Neural cell (in vitro differentiated cells): Measurements from ENCODE around the gene PTGR3. TPM values are rescaled to one million over a fixed set of nuclear protein-coding genes. Genes with fewer than 3 reads are reported as not detected.

Experiments used
- H2AFZ ChIP-seq: fragments of 200-600, 300-800 bp; sonication (generic), shearing (Covaris generic); 2 replicates; pipeline ENCODE4 v1.6.0; 2014; ENCODE audit warnings: low read depth, mild to moderate bottlenecking, antibody characterized with exemption, low read length, moderate library complexity
- H3F3A ChIP-seq: fragments of 200-600 bp; shearing (Covaris generic); 2 replicates; pipeline ENCODE4 v1.6.1; 2016; ENCODE audit warnings: mild to moderate bottlenecking, moderate library complexity, mixed read lengths, antibody characterized with exemption, low read length; ENCODE audit not compliant: insufficient read depth, poor library complexity, severe bottlenecking
- H3K27ac ChIP-seq: fragments of 200-600, 300-800 bp; sonication (generic), shearing (Covaris generic); 2 replicates; pipeline ENCODE4 v1.5.1; 2014; ENCODE audit warnings: mild to moderate bottlenecking, low read length, moderate library complexity
- H3K27me3 ChIP-seq: fragments of 300-800, 200-600 bp; sonication (generic), shearing (Covaris generic); 2 replicates; pipeline ENCODE4 v1.6.0; 2014; ENCODE audit warnings: mild to moderate bottlenecking, low read depth, low read length, moderate library complexity; ENCODE audit not compliant: insufficient read depth
- H3K36me3 ChIP-seq: fragments of 300-800, 200-600 bp; sonication (generic), shearing (Covaris generic); 2 replicates; pipeline ENCODE4 v1.5.1; 2014; ENCODE audit warnings: mild to moderate bottlenecking, antibody characterized with exemption, low read length, moderate library complexity; ENCODE audit not compliant: insufficient read depth
- H3K4me2 ChIP-seq: fragments of 300-800, 200-600 bp; sonication (generic), shearing (Covaris generic); 2 replicates; pipeline ENCODE4 v1.6.0; 2014; ENCODE audit warnings: mild to moderate bottlenecking, low read length
- H3K4me3 ChIP-seq: fragments of 300-800, 200-600 bp; sonication (generic), shearing (Covaris generic); 2 replicates; pipeline ENCODE4 v1.5.1; 2014; ENCODE audit warnings: mild to moderate bottlenecking, low read length, moderate library complexity
- H3K79me2 ChIP-seq: fragments of 200-600 bp; shearing (Covaris generic); replicated peaks from 2 replicates; pipeline ENCODE4 v1.6.0; 2014; ENCODE audit warnings: mild to moderate bottlenecking, low read length, moderate library complexity; ENCODE audit not compliant: insufficient read depth
- H3K9ac ChIP-seq: fragments of 300-800, 200-600 bp; sonication (generic), shearing (Covaris generic); 2 replicates; pipeline ENCODE4 v1.6.1; 2016; ENCODE audit warnings: mild to moderate bottlenecking, low read length, mixed read lengths
- H3K9me2 ChIP-seq: fragments of 200-600 bp; shearing (Covaris generic); 2 replicates; pipeline ENCODE4 v1.6.1; 2016; ENCODE audit warnings: mild to moderate bottlenecking, low read length, mixed read lengths; ENCODE audit not compliant: insufficient read depth
- H3K9me3 ChIP-seq: fragments of 200-600, 300-800 bp; sonication (generic), shearing (Covaris generic); 2 replicates; pipeline ENCODE4 v1.6.1; 2016; ENCODE audit warnings: mild to moderate bottlenecking, mixed run types, low read length, moderate library complexity, mixed read lengths
- H4K20me1 ChIP-seq: fragments of 200-600 bp; shearing (Covaris generic); 2 replicates; pipeline ENCODE4 v1.6.1; 2016; ENCODE audit warnings: mild to moderate bottlenecking, mixed run types; ENCODE audit not compliant: insufficient read depth
- CTCF ChIP-seq: fragments of 450-650 bp; IDR thresholded peaks from 2 replicates; pipeline ENCODE4 v1.5.1; 2014; ENCODE audit warnings: antibody characterized with exemption, mild to moderate bottlenecking, moderate library complexity; ENCODE audit not compliant: poor library complexity, severe bottlenecking
- EP300 ChIP-seq: fragments of 450-650 bp; conservative IDR thresholded peaks from 2 replicates; pipeline ENCODE4 v1.6.1; 2014; ENCODE audit warnings: antibody characterized with exemption, mild to moderate bottlenecking, moderate library complexity; ENCODE audit not compliant: poor library complexity, severe bottlenecking
- EZH2 ChIP-seq: fragments of 200-600, 300-800 bp; shearing (Covaris generic), sonication (generic); IDR thresholded peaks from 2 replicates; pipeline ENCODE4 v1.6.1; 2014; ENCODE audit warnings: antibody characterized with exemption, low read length, borderline replicate concordance, mild to moderate bottlenecking; ENCODE audit not compliant: insufficient read depth, poor library complexity, severe bottlenecking
- MXI1 ChIP-seq: fragments of 450-650 bp; conservative IDR thresholded peaks from 2 replicates; pipeline ENCODE4 v1.6.1; 2014; ENCODE audit warnings: antibody characterized with exemption, mild to moderate bottlenecking; ENCODE audit not compliant: poor library complexity, severe bottlenecking
- POLR2AphosphoS5 ChIP-seq: IDR thresholded peaks from 2 replicates; pipeline ENCODE4 v1.6.1; 2012
- RAD21 ChIP-seq: fragments of 450-650 bp; conservative IDR thresholded peaks from 2 replicates; pipeline ENCODE4 v1.6.1; 2014; ENCODE audit warnings: antibody characterized with exemption, mild to moderate bottlenecking, moderate library complexity
- SMC3 ChIP-seq: fragments of 450-650 bp; conservative IDR thresholded peaks from 2 replicates; pipeline ENCODE4 v1.6.1; 2014; ENCODE audit warnings: antibody characterized with exemption, mild to moderate bottlenecking, moderate library complexity; ENCODE audit not compliant: poor library complexity
- TAF1 ChIP-seq: IDR thresholded peaks from 2 replicates; pipeline ENCODE4 v1.6.1; 2012; ENCODE audit warnings: low read depth
- polyA plus RNA-seq: library from polyadenylated mRNA; depleted of rRNA; stranded (reverse); fragments of >200 nt; gene quantifications from 2 replicates; pipeline ENCODE4 v1.2.3, GENCODE V29; 2014
- TF ChIP-seq, protein P1 (sequence below): IDR thresholded peaks from 2 replicates; pipeline ENCODE4 v1.6.1; 2012; ENCODE audit warnings: borderline replicate concordance

Gene PTGR3
- polyA plus RNA-seq, 1 donor from 2014 or later = 5.9 TPM

- Histone ChIP-seq H3K27ac (no peak overlapping the region), H3K27me3 (no peaks in the 10 kb centered on the region), H3K9me2 (no peaks in the 10 kb centered on the region), H3K9ac (no peak overlapping the region), H3K9me3 (no peaks in the 10 kb centered on the region), H3K36me3 (no peaks in the 10 kb centered on the region), H3K4me2 (no peak overlapping the region), H3K4me3 (no peak overlapping the region), H4K20me1 (no peaks in the 10 kb centered on the region), H3K79me2 (no peaks in the 10 kb centered on the region), H2AFZ (no peak overlapping the region), H3F3A (no peaks in the 10 kb centered on the region)
- TF ChIP-seq EZH2 = no peak
- TF ChIP-seq EP300 = no peak
- no peak for TF ChIP-seq TAF1
- no peak for TF ChIP-seq RAD21
- TF ChIP-seq SMC3 = no peak
- TF ChIP-seq POLR2AphosphoS5 = no peak
- no peak for TF ChIP-seq MXI1
- TF ChIP-seq, protein P1, sequence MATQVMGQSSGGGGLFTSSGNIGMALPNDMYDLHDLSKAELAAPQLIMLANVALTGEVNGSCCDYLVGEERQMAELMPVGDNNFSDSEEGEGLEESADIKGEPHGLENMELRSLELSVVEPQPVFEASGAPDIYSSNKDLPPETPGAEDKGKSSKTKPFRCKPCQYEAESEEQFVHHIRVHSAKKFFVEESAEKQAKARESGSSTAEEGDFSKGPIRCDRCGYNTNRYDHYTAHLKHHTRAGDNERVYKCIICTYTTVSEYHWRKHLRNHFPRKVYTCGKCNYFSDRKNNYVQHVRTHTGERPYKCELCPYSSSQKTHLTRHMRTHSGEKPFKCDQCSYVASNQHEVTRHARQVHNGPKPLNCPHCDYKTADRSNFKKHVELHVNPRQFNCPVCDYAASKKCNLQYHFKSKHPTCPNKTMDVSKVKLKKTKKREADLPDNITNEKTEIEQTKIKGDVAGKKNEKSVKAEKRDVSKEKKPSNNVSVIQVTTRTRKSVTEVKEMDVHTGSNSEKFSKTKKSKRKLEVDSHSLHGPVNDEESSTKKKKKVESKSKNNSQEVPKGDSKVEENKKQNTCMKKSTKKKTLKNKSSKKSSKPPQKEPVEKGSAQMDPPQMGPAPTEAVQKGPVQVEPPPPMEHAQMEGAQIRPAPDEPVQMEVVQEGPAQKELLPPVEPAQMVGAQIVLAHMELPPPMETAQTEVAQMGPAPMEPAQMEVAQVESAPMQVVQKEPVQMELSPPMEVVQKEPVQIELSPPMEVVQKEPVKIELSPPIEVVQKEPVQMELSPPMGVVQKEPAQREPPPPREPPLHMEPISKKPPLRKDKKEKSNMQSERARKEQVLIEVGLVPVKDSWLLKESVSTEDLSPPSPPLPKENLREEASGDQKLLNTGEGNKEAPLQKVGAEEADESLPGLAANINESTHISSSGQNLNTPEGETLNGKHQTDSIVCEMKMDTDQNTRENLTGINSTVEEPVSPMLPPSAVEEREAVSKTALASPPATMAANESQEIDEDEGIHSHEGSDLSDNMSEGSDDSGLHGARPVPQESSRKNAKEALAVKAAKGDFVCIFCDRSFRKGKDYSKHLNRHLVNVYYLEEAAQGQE = no peak
- TF ChIP-seq CTCF = no peak
These were observed 18.0 kb upstream of the PTGR3 start for GRCh38 chr18:75226956-75227316.

DNA sequence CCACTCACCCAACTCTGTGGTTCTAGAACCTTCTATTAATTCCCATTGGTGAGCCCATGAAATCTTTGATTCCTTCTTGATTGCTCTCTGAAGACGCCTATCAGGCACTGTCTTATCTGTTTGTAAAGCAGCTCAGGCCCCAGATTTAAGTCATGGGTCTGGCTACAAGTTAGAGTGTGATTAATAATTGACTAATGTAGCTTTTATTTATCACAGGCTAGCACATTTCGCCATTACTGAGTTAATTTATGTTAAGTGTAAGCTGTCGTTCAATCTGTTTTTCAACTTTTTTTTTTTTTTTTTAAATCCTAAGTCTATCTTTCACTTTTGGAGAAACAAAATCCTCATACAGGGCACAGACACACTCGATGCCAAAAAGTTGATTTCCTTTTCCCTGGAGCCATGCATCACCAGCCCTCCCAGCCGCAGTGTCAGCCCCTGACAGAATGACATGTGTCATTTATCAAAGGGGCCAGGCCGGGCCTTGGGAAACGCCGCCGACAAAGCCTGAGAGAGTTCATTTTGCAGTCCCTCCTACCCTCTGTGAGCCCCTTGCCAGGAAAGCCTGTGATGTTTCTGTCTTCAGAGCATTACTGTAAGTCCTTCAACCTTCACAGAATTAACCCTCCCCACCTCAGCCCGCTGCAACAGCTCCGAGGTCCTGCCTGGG, 17.5 kb upstream of the PTGR3 start:
- Histone ChIP-seq H3K79me2 (no peaks in the 10 kb centered on the region), H3K27ac (no peak overlapping the region), H3K9me3 (no peaks in the 10 kb centered on the region), H3K4me2 (no peak overlapping the region), H3K9ac (no peak overlapping the region), H3K4me3 (no peak overlapping the region), H2AFZ (no peak overlapping the region), H3K27me3 (no peaks in the 10 kb centered on the region), H3K36me3 (no peaks in the 10 kb centered on the region), H3F3A (no peaks in the 10 kb centered on the region), H3K9me2 (no peaks in the 10 kb centered on the region), H4K20me1 (no peaks in the 10 kb centered on the region)
- TF ChIP-seq MXI1 (no peak), CTCF (no peak), RAD21 (no peak), EZH2 (no peak), TAF1 (no peak), POLR2AphosphoS5 (no peak), SMC3 (no peak), EP300 (no peak)
- TF ChIP-seq, protein P1 = no peak
